NCI-H2196 (cell line): Measurements from ENCODE around the gene AACS.
"Not testable (repeated sequence)": the region's sequence is repeated elsewhere in the genome, so short reads cannot be mapped to it uniquely, and the experiment has no call there.

ENCODE experiments used
- DNase-seq: peaks from one replicate; lab custom pipeline; 2025; ENCODE audit not compliant: unreplicated experiment; lab: John Stamatoyannopoulos, UW

Gene AACS

GRCh38 chr12:125121106-125121505 lies 55.9 kb downstream of the AACS start:
- no peak for DNase-seq

DNA sequence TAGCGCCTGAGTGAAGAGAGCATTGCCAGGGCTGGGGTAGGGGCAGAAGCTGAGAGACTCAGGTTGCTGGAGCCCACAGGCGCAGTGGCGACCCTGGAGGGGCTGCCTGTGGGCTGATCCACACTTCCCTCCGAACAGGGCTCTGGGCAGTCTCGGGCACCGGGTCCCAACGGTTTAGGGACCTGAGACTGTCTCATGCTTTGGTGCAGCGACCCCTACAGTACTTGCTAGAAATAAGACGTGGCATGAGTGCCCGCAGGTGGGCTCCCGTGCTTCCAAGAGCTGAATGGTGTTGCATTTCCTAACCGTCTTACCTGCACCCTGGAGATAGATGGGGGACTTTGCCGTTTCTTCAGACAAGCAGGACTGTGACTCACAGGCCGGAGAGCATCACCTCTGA lies 57.4 kb downstream of the AACS start:
- DNase-seq = no peak

DNA sequence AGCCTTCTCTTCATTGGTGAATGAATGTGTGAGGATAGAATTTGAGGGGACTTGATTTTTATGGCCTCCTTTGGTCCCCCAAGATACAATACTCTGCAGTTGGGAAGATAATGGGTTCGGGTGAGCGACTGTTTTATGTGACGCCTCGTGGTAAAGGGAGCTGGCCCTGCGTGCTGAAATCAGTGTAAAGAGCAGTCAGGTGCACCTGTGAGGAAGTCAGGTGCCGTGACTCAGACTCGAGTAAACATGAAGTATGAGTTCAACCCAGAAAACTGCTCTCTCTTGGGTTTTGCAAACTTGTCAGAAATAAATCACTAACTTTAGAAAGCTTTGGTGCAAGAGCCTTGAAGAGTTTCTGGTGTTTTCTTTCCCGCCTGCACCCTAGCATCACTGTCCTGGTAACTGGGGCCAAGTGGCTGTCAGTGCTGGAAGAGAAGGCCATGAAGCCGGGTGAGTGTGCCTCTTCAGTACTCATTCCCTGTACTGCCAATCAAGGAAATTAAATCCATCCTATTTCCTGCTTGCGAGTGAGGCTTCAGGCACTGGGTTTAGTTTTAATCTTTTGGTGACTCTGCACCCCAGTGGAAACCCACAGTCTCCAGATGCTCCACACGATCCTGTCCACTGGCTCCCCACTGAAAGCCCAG lies 59.2 kb downstream of the AACS start:
- no peak for DNase-seq

DNA sequence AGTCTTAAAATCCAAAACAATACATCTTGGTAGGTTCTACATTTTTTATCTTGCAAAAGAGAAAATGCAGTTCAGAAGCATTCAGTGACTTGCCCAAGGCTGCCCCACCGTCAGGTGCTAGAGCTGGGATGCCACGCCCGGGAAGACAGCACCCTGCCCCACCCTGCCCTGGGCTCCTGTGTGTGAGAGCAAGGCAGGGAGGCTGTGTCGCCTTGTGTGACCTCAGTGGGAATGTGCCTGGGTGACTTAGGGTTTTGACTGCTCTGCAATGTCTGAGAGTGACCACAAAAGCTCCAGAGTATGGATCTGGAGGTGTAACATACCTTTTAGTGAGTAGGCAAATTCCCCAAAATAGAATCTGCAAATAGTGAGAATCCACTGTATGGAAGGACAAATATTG lies 60.0 kb downstream of the AACS start:
- no peak for DNase-seq

DNA sequence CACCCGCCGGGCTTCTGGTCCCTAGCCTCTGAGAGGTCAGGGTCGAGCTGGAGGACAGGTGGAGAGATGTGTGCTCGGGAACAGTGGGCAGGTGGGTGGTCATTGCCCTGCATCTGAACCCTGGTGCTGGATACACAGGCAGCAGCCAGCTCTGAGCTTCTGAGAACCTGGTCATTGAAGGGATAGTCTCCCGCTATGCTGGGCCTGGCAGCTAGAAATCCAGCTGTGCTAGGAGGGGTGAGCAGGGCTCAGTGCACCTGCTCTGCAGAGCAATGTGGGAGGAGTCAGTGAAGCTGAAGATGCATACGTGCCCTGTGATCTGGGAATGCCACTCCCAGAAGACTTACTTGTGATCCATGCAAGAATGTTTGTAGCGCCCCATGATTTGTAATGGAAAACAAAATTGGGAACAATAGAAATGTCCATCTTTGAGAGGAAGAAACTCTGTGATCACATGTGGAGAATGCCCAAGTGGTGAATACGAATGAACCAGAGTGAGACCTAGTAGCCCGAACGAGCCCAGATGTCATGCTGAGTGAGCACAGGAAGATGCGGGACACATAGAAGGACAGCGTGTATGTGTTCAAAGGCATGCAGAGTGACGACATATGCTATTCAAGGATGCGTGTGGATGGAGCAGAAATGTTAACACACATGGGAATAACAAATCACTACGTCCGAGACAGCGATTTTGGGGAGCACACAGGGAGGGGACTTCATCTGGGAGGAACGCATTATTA lies 63.4 kb downstream of the AACS start:
- no peak for DNase-seq

DNA sequence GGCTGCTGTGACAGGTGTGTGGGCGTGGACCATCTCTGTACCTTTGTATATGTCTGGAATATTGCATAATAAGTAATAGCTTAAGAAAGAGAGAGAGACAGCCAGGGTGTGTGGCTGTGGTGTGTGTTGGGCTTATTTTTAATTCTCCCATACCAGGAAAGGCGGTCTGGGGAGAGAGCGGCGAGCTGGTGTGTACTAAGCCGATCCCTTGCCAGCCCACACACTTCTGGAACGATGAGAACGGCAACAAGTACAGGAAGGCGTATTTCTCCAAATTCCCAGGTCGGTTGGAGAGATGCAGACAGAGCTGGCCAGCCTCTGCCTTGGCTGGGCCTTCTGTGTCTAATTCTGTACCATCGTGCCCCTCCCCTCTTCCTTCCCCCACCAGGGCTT lies 63.9 kb downstream of the AACS start:
- no peak for DNase-seq

- no peak for DNase-seq
Observed at GRCh38 chr12:125129591-125130255, 64.5 kb downstream of the AACS start.

GRCh38 chr12:125131958-125132357 lies 66.7 kb downstream of the AACS start:
- DNase-seq = no peak

DNA sequence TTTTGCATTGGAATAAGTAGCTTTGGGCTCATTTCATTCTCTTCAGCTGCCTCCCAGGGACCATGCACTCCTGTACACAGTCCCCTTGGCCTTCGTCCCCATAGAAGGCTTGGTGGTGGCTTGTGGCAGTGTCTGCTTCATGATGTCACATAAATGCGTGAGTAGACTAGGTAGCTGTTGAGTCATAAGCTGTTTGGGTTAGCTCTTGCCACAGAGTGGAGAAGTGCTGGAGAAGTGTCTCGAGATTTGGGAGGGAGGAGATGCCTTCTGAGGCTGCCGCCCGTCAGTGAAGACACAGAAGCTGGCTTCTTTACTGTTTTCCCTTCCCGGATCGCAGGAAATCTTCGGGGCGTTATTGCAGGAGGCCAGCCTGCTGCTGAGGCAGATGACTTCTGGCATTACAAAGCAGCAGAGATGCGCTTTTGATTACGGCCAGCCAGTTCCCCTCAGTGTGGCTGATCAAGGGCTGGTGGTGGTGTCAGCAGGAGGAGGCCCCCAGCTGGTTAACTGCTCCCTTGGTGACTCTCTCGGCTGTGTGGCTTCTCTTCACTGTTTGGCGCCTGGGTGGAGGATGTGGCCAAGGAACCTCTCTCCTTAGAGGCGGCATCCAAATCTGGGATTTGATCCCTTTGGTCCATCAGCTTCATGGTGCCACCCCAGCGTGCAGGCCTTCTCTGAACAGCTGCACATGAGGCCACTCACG lies 67.6 kb downstream of the AACS start:
- no peak for DNase-seq

DNA sequence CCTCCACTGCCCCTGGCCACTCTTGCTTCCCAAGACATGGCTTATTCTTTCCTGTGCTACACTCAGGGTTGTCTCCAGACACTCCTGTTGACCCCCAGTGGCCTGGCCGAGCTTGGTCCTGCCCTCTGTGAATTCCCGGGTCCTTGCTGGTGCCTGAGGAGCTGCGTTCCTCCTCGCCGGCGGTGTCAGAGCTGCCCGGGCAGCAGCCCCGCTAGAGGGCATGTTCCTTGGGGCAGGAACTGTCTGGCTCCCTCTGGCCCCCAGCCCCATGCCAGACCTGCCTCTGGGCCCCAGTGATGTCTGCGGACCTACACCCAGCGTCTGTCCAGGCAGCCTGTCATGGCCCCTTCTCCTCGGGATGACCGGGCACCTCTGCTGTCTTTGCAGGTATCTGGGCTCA lies 68.4 kb downstream of the AACS start:
- no peak for DNase-seq

DNA sequence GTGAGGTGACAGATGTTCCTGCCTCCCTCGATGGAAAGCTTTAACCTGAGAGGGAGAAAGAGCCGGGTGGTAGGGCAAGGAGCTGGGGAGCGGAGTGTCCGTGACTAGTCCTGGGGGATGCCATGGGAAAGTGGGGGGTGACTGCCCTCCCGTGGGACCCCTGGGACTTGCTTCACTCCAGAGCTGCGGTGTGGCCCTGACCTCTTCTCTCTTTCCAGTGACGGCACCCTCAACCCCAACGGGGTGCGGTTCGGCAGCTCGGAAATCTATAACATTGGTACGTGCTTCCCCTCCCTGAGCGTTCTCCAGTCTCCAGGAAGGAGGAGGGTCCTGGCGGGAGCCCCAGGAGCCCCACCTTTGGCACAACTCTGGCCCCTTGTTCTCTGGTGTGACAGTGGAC lies 69.3 kb downstream of the AACS start:
- no peak for DNase-seq

DNA sequence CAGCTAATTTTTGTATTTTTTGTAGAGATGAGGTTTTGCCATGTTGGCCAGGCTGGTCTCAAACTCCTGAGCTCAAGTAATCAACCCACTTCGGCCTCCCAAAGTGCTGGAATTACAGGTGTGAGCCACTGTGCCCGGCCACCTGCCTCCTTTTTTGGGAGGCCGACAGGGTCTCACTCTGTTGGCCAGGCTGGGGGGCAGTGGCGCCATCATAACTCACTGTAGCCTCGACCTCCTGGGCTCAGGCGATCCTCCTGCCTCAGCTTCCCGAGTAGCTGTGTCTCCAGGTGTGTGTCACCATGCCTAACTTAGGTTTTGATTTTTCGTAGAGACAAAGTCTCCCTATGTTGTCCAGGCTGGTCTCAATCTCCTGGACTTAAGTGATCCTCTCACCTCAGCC lies 70.7 kb downstream of the AACS start:
- no peak for DNase-seq

DNA sequence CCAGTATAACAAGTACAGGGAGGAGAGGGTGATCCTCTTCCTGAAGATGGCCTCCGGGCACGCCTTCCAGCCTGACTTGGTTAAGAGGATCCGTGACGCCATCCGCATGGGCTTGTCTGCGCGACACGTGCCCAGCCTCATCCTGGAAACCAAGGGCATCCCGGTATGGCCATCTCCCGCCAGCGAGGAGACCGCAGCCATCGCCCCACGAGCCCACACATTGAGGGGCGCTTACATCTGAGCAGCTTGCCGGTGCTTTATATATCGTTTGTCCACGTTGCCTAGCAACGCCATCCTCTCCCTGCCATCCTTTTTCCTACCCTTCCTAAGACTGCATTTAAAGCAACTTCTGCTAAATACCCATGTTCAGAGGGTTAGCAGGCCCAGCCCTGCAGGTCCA lies 71.5 kb downstream of the AACS start:
- no peak for DNase-seq

DNA sequence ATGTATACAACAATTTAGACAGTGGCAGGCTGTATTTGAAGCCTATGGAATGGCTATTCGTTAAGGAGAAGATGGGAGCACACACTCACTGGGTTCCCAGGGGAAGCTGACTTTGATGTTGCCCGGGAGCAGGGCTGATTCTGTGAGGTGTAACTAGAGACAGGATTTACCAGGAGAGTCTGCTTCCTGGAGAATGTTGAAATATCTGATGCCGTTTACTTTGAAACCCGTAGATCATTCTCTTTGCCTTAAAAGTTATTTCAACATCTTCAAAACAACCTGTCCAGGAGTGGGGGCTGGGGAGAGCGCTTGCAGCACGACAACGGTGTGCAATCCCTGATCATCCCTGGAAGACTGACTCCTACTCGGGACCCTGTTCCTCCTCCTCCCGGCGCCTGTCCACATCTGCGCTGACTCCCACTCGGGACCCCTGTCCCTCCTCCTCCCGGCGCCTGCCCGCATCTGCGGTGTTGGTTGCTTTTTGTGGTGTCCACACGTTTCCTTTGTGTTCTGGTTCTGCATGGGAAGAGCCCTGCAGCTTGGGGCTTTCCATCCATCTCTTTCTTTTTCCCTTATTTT lies 72.6 kb downstream of the AACS start:
- DNase-seq = no peak

GRCh38 chr12:125140279-125141209 lies 75.3 kb downstream of the AACS start:
- no peak for DNase-seq

DNA sequence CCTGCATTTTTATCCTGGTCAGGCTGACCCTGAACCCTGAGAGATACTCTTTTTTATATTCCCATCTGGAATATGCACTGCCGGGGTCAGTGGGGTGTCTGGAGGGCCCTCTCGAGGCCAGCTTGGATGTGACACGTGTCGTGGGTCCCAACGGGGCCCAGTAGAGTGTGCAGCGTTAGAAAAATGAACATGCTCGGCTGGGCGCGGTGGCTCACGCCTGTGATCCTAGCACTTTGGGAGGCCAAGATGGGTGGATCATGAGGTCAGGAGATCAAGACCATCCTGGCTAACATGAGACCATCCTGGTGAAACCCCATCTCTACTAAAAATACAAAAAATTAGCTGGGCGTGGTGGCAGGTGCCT lies 76.0 kb downstream of the AACS start:
- not testable (repeated sequence) for DNase-seq

- no peak for DNase-seq
Observed at GRCh38 chr12:125142601-125143000, 77.4 kb downstream of the AACS start.

DNA sequence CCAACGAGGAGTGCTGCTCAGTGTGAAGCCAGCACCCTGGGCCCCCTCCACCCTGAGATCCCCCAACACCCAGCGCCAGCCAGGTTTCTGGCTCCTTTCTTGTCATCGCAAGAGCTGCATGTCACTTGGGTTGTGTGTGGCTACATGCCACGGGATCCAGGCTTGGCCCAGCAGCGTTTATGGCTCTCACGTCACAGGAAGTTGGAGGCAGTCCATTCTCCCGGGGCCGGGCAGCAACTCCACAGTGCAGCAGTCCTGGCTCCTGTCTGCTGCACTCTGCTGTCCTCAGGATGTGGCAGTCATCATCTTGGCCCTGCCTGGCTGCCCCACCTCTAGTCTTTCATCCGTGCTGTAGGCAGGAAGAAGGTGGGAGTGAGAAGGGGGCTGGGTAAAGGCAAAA lies 78.3 kb downstream of the AACS start:
- DNase-seq = no peak

GRCh38 chr12:125145196-125145595 lies 80.0 kb downstream of the AACS start:
- DNase-seq = no peak

DNA sequence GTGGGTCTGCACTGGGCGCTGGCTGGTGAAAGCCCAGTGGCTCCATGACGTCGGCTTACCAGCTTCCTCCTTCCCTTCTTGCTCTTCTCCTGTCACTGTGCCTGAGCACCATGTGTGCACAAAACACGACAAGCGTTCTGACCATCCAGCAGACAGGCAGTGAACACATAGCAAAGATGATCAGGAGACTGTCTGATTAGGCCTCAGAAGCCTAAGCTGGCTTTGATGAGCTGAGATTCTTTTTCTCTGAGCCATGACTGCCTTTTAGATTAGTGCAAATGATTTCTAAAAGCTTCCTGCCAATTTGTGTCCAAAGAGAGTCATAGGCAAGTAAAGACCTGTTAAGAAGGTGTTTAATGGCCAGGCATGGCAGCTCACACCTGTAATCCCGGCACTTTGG lies 83.1 kb downstream of the AACS start:
- DNase-seq = no peak
